H1 (cell line): ENCODE measurements around the gene RAP1B. TPM values are rescaled to one million over a fixed set of nuclear protein-coding genes. Genes with fewer than 3 reads are reported as not detected.

Experiments
- CTCF ChIA-PET: fragments of 300-600 bp; sonication (Branson Sonifier 250); formaldehyde crosslinking; loops from one replicate; lab custom pipeline; 2021; ENCODE audit not compliant: partially characterized antibody; lab: Charles Lee
- POLR2A ChIA-PET: fragments of 300-600 bp; sonication (Branson Sonifier 250); formaldehyde crosslinking; loops from one replicate; lab custom pipeline; 2021; ENCODE audit warnings: inconsistent platforms; ENCODE audit not compliant: partially characterized antibody; lab: Charles Lee
- DNase-seq, 2 experiments: peaks; one replicate each; pipeline versions ENCODE4 v3.0.0 to v3.0.0-alpha.2; 2010 to 2022; ENCODE audit warnings: low spot score in 2 of 2, low read depth in 1 of 2, mixed read lengths in 1 of 2
- FAIRE-seq: peaks from 2 replicates; lab custom pipeline; 2011; peaks lifted over from hg19 to GRCh38; lab: Jason Lieb, UNC
- H2AFZ ChIP-seq: 2 replicates; pipeline ENCODE4 v1.8.1; 2012; ENCODE audit warnings: low read length, inconsistent platforms
- H2AK5ac ChIP-seq: 2 replicates; pipeline ENCODE4 v1.6.1; 2013; ENCODE audit warnings: low read depth, low read length
- H2BK120ac ChIP-seq: replicated peaks from 2 replicates; pipeline ENCODE3; 2013; ENCODE audit warnings: low read depth, low read length, inconsistent platforms
- H2BK12ac ChIP-seq: 2 replicates; pipeline ENCODE4 v1.6.1; 2013; ENCODE audit warnings: low read depth, low read length
- H2BK15ac ChIP-seq: 2 replicates; pipeline ENCODE4 v1.6.1; 2013; ENCODE audit warnings: low read length
- H2BK20ac ChIP-seq: 2 replicates; pipeline ENCODE4 v1.6.1; 2013; ENCODE audit warnings: low read length
- H2BK5ac ChIP-seq: 2 replicates; pipeline ENCODE4 v1.6.1; 2013; ENCODE audit warnings: low read depth, low read length
- H3K14ac ChIP-seq: 2 replicates; pipeline ENCODE4 v1.6.1; 2013; ENCODE audit warnings: inconsistent platforms; ENCODE audit not compliant: insufficient read length
- H3K18ac ChIP-seq: 2 replicates; pipeline ENCODE4 v1.6.1; 2013; ENCODE audit warnings: low read length; ENCODE audit errors: extremely low read depth
- H3K23ac ChIP-seq: 2 replicates; pipeline ENCODE4 v1.6.1; 2013; ENCODE audit warnings: inconsistent platforms; ENCODE audit not compliant: insufficient read length
- H3K23me2 ChIP-seq: 2 replicates; pipeline ENCODE4 v1.6.1; 2013; ENCODE audit warnings: low read depth, low read length
- H3K27ac ChIP-seq: 2 replicates; pipeline ENCODE4 v1.6.1; 2011; ENCODE audit warnings: low read depth, low read length, inconsistent platforms
- H3K27me3 ChIP-seq, 4 experiments: replicated peaks in 1 of 4; 1 replicate in 1 of 4; 2 replicates in 3 of 4; pipeline versions ENCODE4 v1.6.1 to v1.8.1; 2011 to 2013; ENCODE audit warnings: low read length in 3 of 4, mild to moderate bottlenecking in 3 of 4, inconsistent platforms in 2 of 4, mixed read lengths in 2 of 4, moderate library complexity in 1 of 4; ENCODE audit not compliant: control insufficient read depth in 3 of 4, insufficient read depth in 3 of 4; ENCODE audit errors: extremely low read depth in 1 of 4
- H3K36me3 ChIP-seq, 4 experiments: 2 replicates each; pipeline versions ENCODE4 v1.6.1 to v1.8.1; 2011 to 2013; ENCODE audit warnings: mild to moderate bottlenecking in 4 of 4, low read length in 3 of 4, moderate library complexity in 2 of 4, control low read depth in 1 of 4, inconsistent platforms in 1 of 4; ENCODE audit not compliant: insufficient read depth in 4 of 4, control insufficient read depth in 2 of 4
- H3K4ac ChIP-seq: replicated peaks from 2 replicates; pipeline ENCODE3; 2013; ENCODE audit warnings: low read length, low read depth, mixed read lengths, inconsistent platforms; ENCODE audit not compliant: insufficient read length
- H3K4me1 ChIP-seq, 4 experiments: replicated peaks in 1 of 4; 1 replicate in 1 of 4; 2 replicates in 3 of 4; pipeline versions ENCODE4 v1.6.1 to v1.8.1; 2011 to 2013; ENCODE audit warnings: low read length in 3 of 4, inconsistent platforms in 2 of 4, mixed read lengths in 1 of 4; ENCODE audit not compliant: insufficient read depth in 4 of 4, control insufficient read depth in 3 of 4
- H3K4me2 ChIP-seq, 2 experiments: 2 replicates each; pipeline versions ENCODE4 v1.6.1 to v1.8.1; 2011 to 2013; ENCODE audit warnings: low read depth in 2 of 2, low read length in 2 of 2, control low read depth in 1 of 2, inconsistent platforms in 1 of 2, mild to moderate bottlenecking in 1 of 2; ENCODE audit not compliant: insufficient read depth in 1 of 2
- H3K4me3 ChIP-seq, 4 experiments: fragments of 200-600, 300-600 bp in 1 of 4; sonication (generic), shearing (Covaris generic), sonication (Bioruptor Twin) in 1 of 4; 2 replicates each; pipeline versions ENCODE4 v1.5.1 to v1.8.1; 2011 to 2016; ENCODE audit warnings: low read length in 4 of 4, low read depth in 3 of 4, control low read depth in 2 of 4, inconsistent platforms in 2 of 4, mild to moderate bottlenecking in 2 of 4, mixed read lengths in 1 of 4, moderate library complexity in 1 of 4; ENCODE audit not compliant: insufficient read depth in 2 of 4; ENCODE audit errors: extremely low read depth in 1 of 4
- H3K56ac ChIP-seq: replicated peaks from 2 replicates; pipeline ENCODE3; 2013; ENCODE audit warnings: low read depth, mild to moderate bottlenecking, mixed read lengths, low read length, inconsistent platforms; ENCODE audit not compliant: insufficient read length
- H3K79me1 ChIP-seq: 2 replicates; pipeline ENCODE4 v1.6.1; 2013; ENCODE audit warnings: low read depth, low read length, control low read depth
- H3K79me2 ChIP-seq, 2 experiments: 2 replicates each; pipeline versions ENCODE4 v1.6.1 to v1.8.1; 2012 to 2013; ENCODE audit warnings: low read length in 2 of 2, mild to moderate bottlenecking in 2 of 2, inconsistent platforms in 1 of 2; ENCODE audit not compliant: insufficient read depth in 2 of 2, control insufficient read depth in 1 of 2
- H3K9ac ChIP-seq, 4 experiments: replicated peaks in 1 of 4; 1 replicate in 1 of 4; 2 replicates in 3 of 4; pipeline versions ENCODE4 v1.6.1 to v1.8.1; 2011 to 2013; ENCODE audit warnings: low read depth in 3 of 4, low read length in 3 of 4, control low read depth in 2 of 4, mild to moderate bottlenecking in 2 of 4, moderate library complexity in 2 of 4, inconsistent platforms in 1 of 4; ENCODE audit errors: extremely low read depth in 1 of 4
- H3K9me3 ChIP-seq, 2 experiments: 2 replicates each; pipeline versions ENCODE4 v1.6.1 to v1.8.1; 2012 to 2013; ENCODE audit warnings: mild to moderate bottlenecking in 2 of 2, moderate library complexity in 2 of 2, control low read depth in 1 of 2, inconsistent platforms in 1 of 2, low read depth in 1 of 2, low read length in 1 of 2, mixed read lengths in 1 of 2; ENCODE audit not compliant: insufficient read depth in 2 of 2
- H4K20me1 ChIP-seq, 2 experiments: replicated peaks in 1 of 2; 2 replicates each; pipeline versions ENCODE3 to v1.8.1; 2011 to 2013; ENCODE audit warnings: inconsistent platforms in 2 of 2, low read length in 2 of 2, mild to moderate bottlenecking in 1 of 2; ENCODE audit not compliant: insufficient read depth in 2 of 2, control insufficient read depth in 1 of 2
- H4K5ac ChIP-seq: 2 replicates; pipeline ENCODE4 v1.6.1; 2013; ENCODE audit warnings: low read length, low read depth, mixed read lengths, inconsistent platforms; ENCODE audit not compliant: insufficient read length
- H4K8ac ChIP-seq: 2 replicates; pipeline ENCODE4 v1.8.0; 2013; ENCODE audit warnings: mild to moderate bottlenecking, moderate library complexity, low read length, inconsistent platforms; ENCODE audit not compliant: insufficient read depth; ENCODE audit errors: extremely low read depth
- H4K91ac ChIP-seq: replicated peaks from 2 replicates; pipeline ENCODE3; 2013; ENCODE audit warnings: low read length, mixed read lengths, inconsistent platforms; ENCODE audit not compliant: insufficient read length
- ATF2 ChIP-seq: IDR thresholded peaks from 2 replicates; pipeline ENCODE4 v1.6.1; 2012; ENCODE audit warnings: low read length, inconsistent platforms
- CEBPB ChIP-seq: IDR thresholded peaks from 2 replicates; pipeline ENCODE4 v1.6.1; 2012; ENCODE audit warnings: low read depth, low read length
- FOSL1 ChIP-seq: IDR thresholded peaks from 2 replicates; pipeline ENCODE4 v1.6.1; 2011; ENCODE audit warnings: mild to moderate bottlenecking, low read depth, low read length, moderate library complexity; ENCODE audit not compliant: insufficient read depth
- JUND ChIP-seq: IDR thresholded peaks from 2 replicates; pipeline ENCODE4 v1.6.1; 2011; ENCODE audit warnings: mild to moderate bottlenecking, improper control_type of control experiment, low read length
- KDM1A ChIP-seq: fragments of 200-600, 300-600 bp; sonication (generic); IDR thresholded peaks from 2 replicates; pipeline ENCODE4 v1.7.1; 2016; ENCODE audit warnings: mild to moderate bottlenecking, low read length, borderline replicate concordance
- KDM5A ChIP-seq: fragments of 200-600 bp; IDR thresholded peaks from 2 replicates; pipeline ENCODE4 v1.7.1; 2012; ENCODE audit warnings: mild to moderate bottlenecking, low read length, inconsistent platforms, mixed read lengths
- SIN3A ChIP-seq, 2 experiments: IDR thresholded peaks in 1 of 2; conservative IDR thresholded peaks in 1 of 2; 2 replicates each; pipeline ENCODE4 v1.6.1; 2011 to 2012; ENCODE audit warnings: low read length in 2 of 2, improper control_type of control experiment in 1 of 2, low read depth in 1 of 2, mild to moderate bottlenecking in 1 of 2
- SRF ChIP-seq: IDR thresholded peaks from 2 replicates; pipeline ENCODE4 v1.6.1; 2011; ENCODE audit warnings: mild to moderate bottlenecking, low read depth, low read length, moderate library complexity
- WGBS, 2 experiments: shearing (Covaris generic) in 1 of 2; methylation state at CpG; one replicate each; pipeline versions ENCODE4 v1.1.6 to v1.1.7; 2013 to 2015; ENCODE audit warnings: low lambda C conversion rate in 2 of 2, mixed read lengths in 2 of 2, inconsistent platforms in 1 of 2, low coverage in 1 of 2, missing lambda C conversion rate in 1 of 2; ENCODE audit not compliant: insufficient replicate concordance in 2 of 2, insufficient coverage in 1 of 2, insufficient read length in 1 of 2; ENCODE audit errors: extremely low coverage in 1 of 2, missing lambda C conversion rate in 1 of 2; 5-methylcytosine and 5-hydroxymethylcytosine counted together
- polyA plus RNA-seq, 7 experiments: library from polyadenylated mRNA; depleted of rRNA in 3 of 7; stranded (reverse) in 5 of 7; unstranded in 2 of 7; fragments of >200 nt in 5 of 7; fragments of 200-250 nt in 2 of 7; gene quantifications; 1 replicate in 5 of 7; 2 replicates in 1 of 7; 4 replicates in 1 of 7; pipeline versions ENCODE4 v1.2.1 to v1.2.3, GENCODE V29; 2011 to 2013; ENCODE audit warnings: missing spikeins in 2 of 7, mixed read lengths in 2 of 7
- total RNA-seq: library from RNA; stranded (reverse); fragmentation: NEBNext Ultra II Directional; extraction: Animal tissue kit (Norgen Biotek cat#: 25700); gene quantifications from 2 replicates; pipeline ENCODE4 v1.2.1, GENCODE V29; 2021

RAP1B gene
- total and polyA plus RNA-seq, 2 of the 8 experiments (the other 6 are each of a cell fraction or from before 2014, with no cell fraction given): 61.4 to 112 TPM

GRCh38 chr12:68686595-68687521 is 76.2 kb downstream of the RAP1B start, which contains the start of gene NUP107:
Gene NUP107 (plus strand): TSS chr12:68686978. CDS start chr12:68687066, 88 bp downstream.
- WGBS, 2 experiments: 2% methylated on average over 44 of the region's 44 CpGs; no CpG with 5 or more reads in 1 of the 2 experiments
- H4K91ac ChIP-seq: no peak within 1 kb of the TSS
- no peak within 1 kb of the TSS for H3K23ac ChIP-seq
- no peak for FAIRE-seq
- peak within 1 kb of the TSS; percentile 85 to 100 (median 94) for H3K4me3 ChIP-seq
- peak within 1 kb of the TSS; percentile 89 for H2BK5ac ChIP-seq
- no peak within 1 kb of the TSS for H2BK12ac ChIP-seq
- H3K9me3 ChIP-seq: no peaks in the 10 kb centered on the region
- peak within 1 kb of the TSS; percentile 34; the same call in 1 of the 2 replicates for H3K18ac ChIP-seq
- H3K4me2 ChIP-seq: peak within 1 kb of the TSS; percentile 61 to 81
- ChIA-PET POLR2A (interaction anchor here (0.6 to 1.0 kb wide), 6 partner anchors 10 to 451 kb away, joined by 3 to 4 read pairs (median 4); partner anchors contain the start of gene MDM2), CTCF (interaction anchor here (0.7 to 1.0 kb wide), 2 partner anchors 20 to 352 kb away, joined by 3 read pairs; no protein-coding TSS in a partner anchor)
- no peak within 1 kb of the TSS for H2AK5ac ChIP-seq
- peak within 1 kb of the TSS; percentile 99 for H4K8ac ChIP-seq
- peak within 1 kb of the TSS; percentile 20 for H3K56ac ChIP-seq
- no peak within 1 kb of the TSS for H3K14ac ChIP-seq
- H2BK20ac ChIP-seq: no peak within 1 kb of the TSS
- H2AFZ ChIP-seq: peak within 1 kb of the TSS; percentile 98
- no peaks in the 10 kb centered on the region for H4K20me1 ChIP-seq
- H2BK120ac ChIP-seq: no peak within 1 kb of the TSS
- H3K27ac ChIP-seq: peak within 1 kb of the TSS; percentile 89
- peak within 1 kb of the TSS; percentile 70 for H4K5ac ChIP-seq
- no peak within 1 kb of the TSS for H2BK15ac ChIP-seq
- peak; percentile 91 to 97 for DNase-seq
- no peaks in the 10 kb centered on the region; the same call in 1 of the 2 replicates for H3K79me1 ChIP-seq
- peaks cover 8 to 15% (median 12%) of the 10 kb centered on the region in 4 experiments for H3K36me3 ChIP-seq
- peaks cover 0 to 2% (median 0%) of the 10 kb centered on the region in 4 experiments; a peak in 2 of 7 replicates for H3K4me1 ChIP-seq
- H3K4ac ChIP-seq: no peak within 1 kb of the TSS
- peaks cover 11 to 35% of the 10 kb centered on the region in 2 experiments for H3K79me2 ChIP-seq
- 0 out of 2 replicates have a peak, but pooled peaks cover 2% of the 10 kb centered on the region for H3K23me2 ChIP-seq
- no peaks in the 10 kb centered on the region for H3K27me3 ChIP-seq
- H3K9ac ChIP-seq: peak within 1 kb of the TSS; percentile 92 to 98 (median 94)
- TF ChIP-seq ATF2 (peak; percentile 87), JUND (peak; percentile 47; the same call in 1 of the 2 replicates), SIN3A (conservative IDR thresholded peaks at IDR 0.05 in 1 of 2, IDR thresholded peaks at IDR 0.05 in 1 of 2; ENCODE audit: low read depth in 1 of 2, low read length in 2 of 2) (peak; percentile 88 to 93; a peak in 3 of 4 replicates), CEBPB (no peak), FOSL1 (no peak), SRF (peak; percentile 57; the same call in 1 of the 2 replicates), KDM1A (no peak), KDM5A (peak; percentile 94)
